ENCODE data around the gene TPRG1.

Gene TPRG1

GRCh38 chr3:189282741-189283140, 111.0 kb downstream of the TPRG1 start:
- no peak for DNase-seq (ENCODE audit: low read depth)
- no peak overlapping the region for H3K4me3 ChIP-seq (ENCODE audit: low read depth, low read length)
- no peak for TF ChIP-seq CTCF (IDR thresholded peaks at IDR 0.05; ENCODE audit: insufficient read depth, low read depth, low read length, missing control alignments)

- no peak for TF ChIP-seq CTCF (IDR thresholded peaks at IDR 0.05; ENCODE audit: insufficient read depth, low read depth, low read length, missing control alignments)
- H3K4me3 ChIP-seq (ENCODE audit: low read depth, low read length) = no peak overlapping the region
- DNase-seq (ENCODE audit: low read depth) = peak; percentile 54
Measured at GRCh38 chr3:189286188-189286587, 114.4 kb downstream of the TPRG1 start.

- H3K4me3 ChIP-seq (ENCODE audit: low read depth, low read length) = no peak overlapping the region
- DNase-seq (ENCODE audit: low read depth) = no peak
- no peak for TF ChIP-seq CTCF (IDR thresholded peaks at IDR 0.05; ENCODE audit: insufficient read depth, low read depth, low read length, missing control alignments)
Measured at GRCh38 chr3:189286916-189287315, 115.1 kb downstream of the TPRG1 start.

GRCh38 chr3:189288348-189289235, 116.8 kb downstream of the TPRG1 start:
- no peak for TF ChIP-seq CTCF (IDR thresholded peaks at IDR 0.05; ENCODE audit: insufficient read depth, low read depth, low read length, missing control alignments)
- peak; percentile 83 for DNase-seq (ENCODE audit: low read depth)
- peak overlapping the region; percentile 43 for H3K4me3 ChIP-seq (ENCODE audit: low read depth, low read length)

- TF ChIP-seq CTCF (IDR thresholded peaks at IDR 0.05; ENCODE audit: insufficient read depth, low read depth, low read length, missing control alignments) = no peak
- H3K4me3 ChIP-seq (ENCODE audit: low read depth, low read length) = peak overlapping the region; percentile 43
- peak; percentile 65 for DNase-seq (ENCODE audit: low read depth)
Measured at GRCh38 chr3:189289251-189289650, 117.5 kb downstream of the TPRG1 start.

GRCh38 chr3:189292667-189293484, 121.1 kb downstream of the TPRG1 start:
- no peak for DNase-seq (ENCODE audit: low read depth)
- TF ChIP-seq CTCF (IDR thresholded peaks at IDR 0.05; ENCODE audit: insufficient read depth, low read depth, low read length, missing control alignments) = no peak
- no peak overlapping the region for H3K4me3 ChIP-seq (ENCODE audit: low read depth, low read length)
